ENCODE data around the gene RAB6B.

Gene RAB6B

GRCh38 chr3:133877221-133877620 lies 18.5 kb downstream of the RAB6B start:
- no peaks in the 10 kb centered on the region for H3K9me3 ChIP-seq (ENCODE audit: low read length)
- H3K36me3 ChIP-seq (ENCODE audit: insufficient read depth, low read length): no peaks in the 10 kb centered on the region
- no peak overlapping the region for H3K4me3 ChIP-seq (ENCODE audit: low read length)
- H3K27me3 ChIP-seq (ENCODE audit: insufficient read depth, low read length): peaks cover 3% of the 10 kb centered on the region
- no peaks in the 10 kb centered on the region for H3K4me1 ChIP-seq (ENCODE audit: insufficient read depth, low read length)
- no peak overlapping the region for H2AFZ ChIP-seq (ENCODE audit: low read depth, low read length)

- no peak overlapping the region for H3K4me3 ChIP-seq (ENCODE audit: low read length)
- H3K4me1 ChIP-seq (ENCODE audit: insufficient read depth, low read length): no peaks in the 10 kb centered on the region
- peaks cover 5% of the 10 kb centered on the region for H3K27me3 ChIP-seq (ENCODE audit: insufficient read depth, low read length)
- no peak overlapping the region for H2AFZ ChIP-seq (ENCODE audit: low read depth, low read length)
- no peaks in the 10 kb centered on the region for H3K9me3 ChIP-seq (ENCODE audit: low read length)
- H3K36me3 ChIP-seq (ENCODE audit: insufficient read depth, low read length): no peaks in the 10 kb centered on the region
Measured at GRCh38 chr3:133874761-133875438, 20.8 kb downstream of the RAB6B start.

- H3K36me3 ChIP-seq (ENCODE audit: insufficient read depth, low read length): no peaks in the 10 kb centered on the region
- H3K4me3 ChIP-seq (ENCODE audit: low read length): no peak overlapping the region
- peaks cover under 1% of the 10 kb centered on the region for H3K4me1 ChIP-seq (ENCODE audit: insufficient read depth, low read length)
- no peak overlapping the region for H2AFZ ChIP-seq (ENCODE audit: low read depth, low read length)
- H3K27me3 ChIP-seq (ENCODE audit: insufficient read depth, low read length): peaks cover 5% of the 10 kb centered on the region
- no peaks in the 10 kb centered on the region for H3K9me3 ChIP-seq (ENCODE audit: low read length)
Measured at GRCh38 chr3:133874344-133874743, 21.3 kb downstream of the RAB6B start.

- peaks cover 4% of the 10 kb centered on the region for H3K4me1 ChIP-seq (ENCODE audit: insufficient read depth, low read length)
- peaks cover 8% of the 10 kb centered on the region for H3K27me3 ChIP-seq (ENCODE audit: insufficient read depth, low read length)
- no peak overlapping the region for H3K4me3 ChIP-seq (ENCODE audit: low read length)
- no peaks in the 10 kb centered on the region for H3K36me3 ChIP-seq (ENCODE audit: insufficient read depth, low read length)
- H3K9me3 ChIP-seq (ENCODE audit: low read length): no peaks in the 10 kb centered on the region
- no peak overlapping the region for H2AFZ ChIP-seq (ENCODE audit: low read depth, low read length)
Measured at GRCh38 chr3:133872781-133873180, 22.9 kb downstream of the RAB6B start.

- Histone ChIP-seq H3K4me3 (ENCODE audit: low read length) (no peak overlapping the region), H3K9me3 (ENCODE audit: low read length) (no peaks in the 10 kb centered on the region), H3K36me3 (ENCODE audit: insufficient read depth, low read length) (no peaks in the 10 kb centered on the region), H3K27me3 (ENCODE audit: insufficient read depth, low read length) (peaks cover 8% of the 10 kb centered on the region), H2AFZ (ENCODE audit: low read depth, low read length) (no peak overlapping the region), H3K4me1 (ENCODE audit: insufficient read depth, low read length) (peaks cover 4% of the 10 kb centered on the region)
Measured at GRCh38 chr3:133872161-133872560, 23.5 kb downstream of the RAB6B start.

GRCh38 chr3:133871368-133872090 lies 24.2 kb downstream of the RAB6B start:
- Histone ChIP-seq H3K9me3 (ENCODE audit: low read length) (no peaks in the 10 kb centered on the region), H3K4me1 (ENCODE audit: insufficient read depth, low read length) (peaks cover 4% of the 10 kb centered on the region), H3K4me3 (ENCODE audit: low read length) (no peak overlapping the region), H3K36me3 (ENCODE audit: insufficient read depth, low read length) (no peaks in the 10 kb centered on the region), H3K27me3 (ENCODE audit: insufficient read depth, low read length) (peaks cover 8% of the 10 kb centered on the region), H2AFZ (ENCODE audit: low read depth, low read length) (no peak overlapping the region)

GRCh38 chr3:133870822-133871221 lies 24.9 kb downstream of the RAB6B start:
- Histone ChIP-seq H3K4me3 (ENCODE audit: low read length) (no peak overlapping the region), H3K36me3 (ENCODE audit: insufficient read depth, low read length) (no peaks in the 10 kb centered on the region), H2AFZ (ENCODE audit: low read depth, low read length) (no peak overlapping the region), H3K4me1 (ENCODE audit: insufficient read depth, low read length) (peaks cover 4% of the 10 kb centered on the region), H3K9me3 (ENCODE audit: low read length) (no peaks in the 10 kb centered on the region), H3K27me3 (ENCODE audit: insufficient read depth, low read length) (peaks cover 8% of the 10 kb centered on the region)

- Histone ChIP-seq H3K4me3 (ENCODE audit: low read length) (no peak overlapping the region), H3K4me1 (ENCODE audit: insufficient read depth, low read length) (peaks cover 4% of the 10 kb centered on the region), H3K27me3 (ENCODE audit: insufficient read depth, low read length) (peaks cover 8% of the 10 kb centered on the region), H3K9me3 (ENCODE audit: low read length) (no peaks in the 10 kb centered on the region), H2AFZ (ENCODE audit: low read depth, low read length) (no peak overlapping the region), H3K36me3 (ENCODE audit: insufficient read depth, low read length) (no peaks in the 10 kb centered on the region)
Measured at GRCh38 chr3:133869586-133869985, 26.1 kb downstream of the RAB6B start.

- Histone ChIP-seq H3K4me1 (ENCODE audit: insufficient read depth, low read length) (peaks cover 4% of the 10 kb centered on the region), H3K27me3 (ENCODE audit: insufficient read depth, low read length) (peaks cover 8% of the 10 kb centered on the region), H3K4me3 (ENCODE audit: low read length) (no peak overlapping the region), H3K36me3 (ENCODE audit: insufficient read depth, low read length) (no peaks in the 10 kb centered on the region), H3K9me3 (ENCODE audit: low read length) (no peaks in the 10 kb centered on the region), H2AFZ (ENCODE audit: low read depth, low read length) (no peak overlapping the region)
Measured at GRCh38 chr3:133868758-133869475, 26.8 kb downstream of the RAB6B start.

- peaks cover 4% of the 10 kb centered on the region for H3K4me1 ChIP-seq (ENCODE audit: insufficient read depth, low read length)
- no peak overlapping the region for H2AFZ ChIP-seq (ENCODE audit: low read depth, low read length)
- no peaks in the 10 kb centered on the region for H3K9me3 ChIP-seq (ENCODE audit: low read length)
- peaks cover 8% of the 10 kb centered on the region for H3K27me3 ChIP-seq (ENCODE audit: insufficient read depth, low read length)
- H3K4me3 ChIP-seq (ENCODE audit: low read length): no peak overlapping the region
- H3K36me3 ChIP-seq (ENCODE audit: insufficient read depth, low read length): no peaks in the 10 kb centered on the region
Measured at GRCh38 chr3:133868186-133868585, 27.5 kb downstream of the RAB6B start.

- H2AFZ ChIP-seq (ENCODE audit: low read depth, low read length): no peak overlapping the region
- no peak overlapping the region for H3K4me3 ChIP-seq (ENCODE audit: low read length)
- peaks cover 4% of the 10 kb centered on the region for H3K4me1 ChIP-seq (ENCODE audit: insufficient read depth, low read length)
- no peaks in the 10 kb centered on the region for H3K36me3 ChIP-seq (ENCODE audit: insufficient read depth, low read length)
- H3K9me3 ChIP-seq (ENCODE audit: low read length): no peaks in the 10 kb centered on the region
- peaks cover 3% of the 10 kb centered on the region for H3K27me3 ChIP-seq (ENCODE audit: insufficient read depth, low read length)
Measured at GRCh38 chr3:133866141-133866540, 29.5 kb downstream of the RAB6B start.

- H3K4me3 ChIP-seq (ENCODE audit: low read length): no peak overlapping the region
Measured at GRCh38 chr3:133865136-133865855, 30.4 kb downstream of the RAB6B start.

GRCh38 chr3:133864616-133865015 lies 31.1 kb downstream of the RAB6B start:
- Histone ChIP-seq H3K27me3 (ENCODE audit: insufficient read depth, low read length) (peaks cover 3% of the 10 kb centered on the region), H3K4me1 (ENCODE audit: insufficient read depth, low read length) (peaks cover 4% of the 10 kb centered on the region), H3K9me3 (ENCODE audit: low read length) (no peaks in the 10 kb centered on the region), H3K36me3 (ENCODE audit: insufficient read depth, low read length) (no peaks in the 10 kb centered on the region), H2AFZ (ENCODE audit: low read depth, low read length) (no peak overlapping the region), H3K4me3 (ENCODE audit: low read length) (no peak overlapping the region)

More at GRCh38 chr3:133865136-133865855, 30.4 kb downstream of the RAB6B start:
- no peaks in the 10 kb centered on the region for H3K36me3 ChIP-seq (ENCODE audit: insufficient read depth, low read length)
- H2AFZ ChIP-seq (ENCODE audit: low read depth, low read length): no peak overlapping the region
- H3K27me3 ChIP-seq (ENCODE audit: insufficient read depth, low read length): peaks cover 3% of the 10 kb centered on the region
- H3K4me1 ChIP-seq (ENCODE audit: insufficient read depth, low read length): peaks cover 4% of the 10 kb centered on the region
- H3K9me3 ChIP-seq (ENCODE audit: low read length): no peaks in the 10 kb centered on the region
